H1 (cell line): Measurements from ENCODE around the gene PLCB1. TPM values are rescaled to one million over a fixed set of nuclear protein-coding genes. Genes with fewer than 3 reads are reported as not detected.

ENCODE experiments used
- CTCF ChIA-PET: fragments of 300-600 bp; sonication (Branson Sonifier 250); formaldehyde crosslinking; loops from one replicate; lab custom pipeline; 2021; ENCODE audit not compliant: partially characterized antibody; lab: Charles Lee
- POLR2A ChIA-PET: fragments of 300-600 bp; sonication (Branson Sonifier 250); formaldehyde crosslinking; loops from one replicate; lab custom pipeline; 2021; ENCODE audit warnings: inconsistent platforms; ENCODE audit not compliant: partially characterized antibody; lab: Charles Lee
- DNase-seq, 2 experiments: peaks; one replicate each; pipeline versions ENCODE4 v3.0.0 to v3.0.0-alpha.2; 2010 to 2022; ENCODE audit warnings: low spot score in 2 of 2, low read depth in 1 of 2, mixed read lengths in 1 of 2
- FAIRE-seq: peaks from 2 replicates; lab custom pipeline; 2011; peaks lifted over from hg19 to GRCh38; lab: Jason Lieb, UNC
- H2AFZ ChIP-seq: 2 replicates; pipeline ENCODE4 v1.8.1; 2012; ENCODE audit warnings: low read length, inconsistent platforms
- H2AK5ac ChIP-seq: 2 replicates; pipeline ENCODE4 v1.6.1; 2013; ENCODE audit warnings: low read depth, low read length
- H2BK120ac ChIP-seq: replicated peaks from 2 replicates; pipeline ENCODE3; 2013; ENCODE audit warnings: low read depth, low read length, inconsistent platforms
- H2BK12ac ChIP-seq: 2 replicates; pipeline ENCODE4 v1.6.1; 2013; ENCODE audit warnings: low read depth, low read length
- H2BK15ac ChIP-seq: 2 replicates; pipeline ENCODE4 v1.6.1; 2013; ENCODE audit warnings: low read length
- H2BK20ac ChIP-seq: 2 replicates; pipeline ENCODE4 v1.6.1; 2013; ENCODE audit warnings: low read length
- H2BK5ac ChIP-seq: 2 replicates; pipeline ENCODE4 v1.6.1; 2013; ENCODE audit warnings: low read depth, low read length
- H3K14ac ChIP-seq: 2 replicates; pipeline ENCODE4 v1.6.1; 2013; ENCODE audit warnings: inconsistent platforms; ENCODE audit not compliant: insufficient read length
- H3K18ac ChIP-seq: 2 replicates; pipeline ENCODE4 v1.6.1; 2013; ENCODE audit warnings: low read length; ENCODE audit errors: extremely low read depth
- H3K23ac ChIP-seq: 2 replicates; pipeline ENCODE4 v1.6.1; 2013; ENCODE audit warnings: inconsistent platforms; ENCODE audit not compliant: insufficient read length
- H3K23me2 ChIP-seq: 2 replicates; pipeline ENCODE4 v1.6.1; 2013; ENCODE audit warnings: low read depth, low read length
- H3K27ac ChIP-seq: 2 replicates; pipeline ENCODE4 v1.6.1; 2011; ENCODE audit warnings: low read depth, low read length, inconsistent platforms
- H3K27me3 ChIP-seq, 4 experiments: replicated peaks in 1 of 4; 1 replicate in 1 of 4; 2 replicates in 3 of 4; pipeline versions ENCODE4 v1.6.1 to v1.8.1; 2011 to 2013; ENCODE audit warnings: low read length in 3 of 4, mild to moderate bottlenecking in 3 of 4, inconsistent platforms in 2 of 4, mixed read lengths in 2 of 4, moderate library complexity in 1 of 4; ENCODE audit not compliant: control insufficient read depth in 3 of 4, insufficient read depth in 3 of 4; ENCODE audit errors: extremely low read depth in 1 of 4
- H3K36me3 ChIP-seq, 4 experiments: 2 replicates each; pipeline versions ENCODE4 v1.6.1 to v1.8.1; 2011 to 2013; ENCODE audit warnings: mild to moderate bottlenecking in 4 of 4, low read length in 3 of 4, moderate library complexity in 2 of 4, control low read depth in 1 of 4, inconsistent platforms in 1 of 4; ENCODE audit not compliant: insufficient read depth in 4 of 4, control insufficient read depth in 2 of 4
- H3K4ac ChIP-seq: replicated peaks from 2 replicates; pipeline ENCODE3; 2013; ENCODE audit warnings: low read length, low read depth, mixed read lengths, inconsistent platforms; ENCODE audit not compliant: insufficient read length
- H3K4me1 ChIP-seq, 4 experiments: replicated peaks in 1 of 4; 1 replicate in 1 of 4; 2 replicates in 3 of 4; pipeline versions ENCODE4 v1.6.1 to v1.8.1; 2011 to 2013; ENCODE audit warnings: low read length in 3 of 4, inconsistent platforms in 2 of 4, mixed read lengths in 1 of 4; ENCODE audit not compliant: insufficient read depth in 4 of 4, control insufficient read depth in 3 of 4
- H3K4me2 ChIP-seq, 2 experiments: 2 replicates each; pipeline versions ENCODE4 v1.6.1 to v1.8.1; 2011 to 2013; ENCODE audit warnings: low read depth in 2 of 2, low read length in 2 of 2, control low read depth in 1 of 2, inconsistent platforms in 1 of 2, mild to moderate bottlenecking in 1 of 2; ENCODE audit not compliant: insufficient read depth in 1 of 2
- H3K4me3 ChIP-seq, 4 experiments: fragments of 200-600, 300-600 bp in 1 of 4; sonication (generic), shearing (Covaris generic), sonication (Bioruptor Twin) in 1 of 4; 2 replicates each; pipeline versions ENCODE4 v1.5.1 to v1.8.1; 2011 to 2016; ENCODE audit warnings: low read length in 4 of 4, low read depth in 3 of 4, control low read depth in 2 of 4, inconsistent platforms in 2 of 4, mild to moderate bottlenecking in 2 of 4, mixed read lengths in 1 of 4, moderate library complexity in 1 of 4; ENCODE audit not compliant: insufficient read depth in 2 of 4; ENCODE audit errors: extremely low read depth in 1 of 4
- H3K56ac ChIP-seq: replicated peaks from 2 replicates; pipeline ENCODE3; 2013; ENCODE audit warnings: low read depth, mild to moderate bottlenecking, mixed read lengths, low read length, inconsistent platforms; ENCODE audit not compliant: insufficient read length
- H3K79me1 ChIP-seq: 2 replicates; pipeline ENCODE4 v1.6.1; 2013; ENCODE audit warnings: low read depth, low read length, control low read depth
- H3K79me2 ChIP-seq, 2 experiments: 2 replicates each; pipeline versions ENCODE4 v1.6.1 to v1.8.1; 2012 to 2013; ENCODE audit warnings: low read length in 2 of 2, mild to moderate bottlenecking in 2 of 2, inconsistent platforms in 1 of 2; ENCODE audit not compliant: insufficient read depth in 2 of 2, control insufficient read depth in 1 of 2
- H3K9ac ChIP-seq, 4 experiments: replicated peaks in 1 of 4; 1 replicate in 1 of 4; 2 replicates in 3 of 4; pipeline versions ENCODE4 v1.6.1 to v1.8.1; 2011 to 2013; ENCODE audit warnings: low read depth in 3 of 4, low read length in 3 of 4, control low read depth in 2 of 4, mild to moderate bottlenecking in 2 of 4, moderate library complexity in 2 of 4, inconsistent platforms in 1 of 4; ENCODE audit errors: extremely low read depth in 1 of 4
- H3K9me3 ChIP-seq, 2 experiments: 2 replicates each; pipeline versions ENCODE4 v1.6.1 to v1.8.1; 2012 to 2013; ENCODE audit warnings: mild to moderate bottlenecking in 2 of 2, moderate library complexity in 2 of 2, control low read depth in 1 of 2, inconsistent platforms in 1 of 2, low read depth in 1 of 2, low read length in 1 of 2, mixed read lengths in 1 of 2; ENCODE audit not compliant: insufficient read depth in 2 of 2
- H4K20me1 ChIP-seq, 2 experiments: replicated peaks in 1 of 2; 2 replicates each; pipeline versions ENCODE3 to v1.8.1; 2011 to 2013; ENCODE audit warnings: inconsistent platforms in 2 of 2, low read length in 2 of 2, mild to moderate bottlenecking in 1 of 2; ENCODE audit not compliant: insufficient read depth in 2 of 2, control insufficient read depth in 1 of 2
- H4K5ac ChIP-seq: 2 replicates; pipeline ENCODE4 v1.6.1; 2013; ENCODE audit warnings: low read length, low read depth, mixed read lengths, inconsistent platforms; ENCODE audit not compliant: insufficient read length
- H4K8ac ChIP-seq: 2 replicates; pipeline ENCODE4 v1.8.0; 2013; ENCODE audit warnings: mild to moderate bottlenecking, moderate library complexity, low read length, inconsistent platforms; ENCODE audit not compliant: insufficient read depth; ENCODE audit errors: extremely low read depth
- H4K91ac ChIP-seq: replicated peaks from 2 replicates; pipeline ENCODE3; 2013; ENCODE audit warnings: low read length, mixed read lengths, inconsistent platforms; ENCODE audit not compliant: insufficient read length
- ASH2L ChIP-seq: fragments of 200-600, 300-600 bp; sonication (generic); IDR thresholded peaks from one replicate; pipeline ENCODE4 v1.7.1; 2017; ENCODE audit warnings: low read length
- ATF2 ChIP-seq: IDR thresholded peaks from 2 replicates; pipeline ENCODE4 v1.6.1; 2012; ENCODE audit warnings: low read length, inconsistent platforms
- CEBPB ChIP-seq: IDR thresholded peaks from 2 replicates; pipeline ENCODE4 v1.6.1; 2012; ENCODE audit warnings: low read depth, low read length
- CREB1 ChIP-seq: IDR thresholded peaks from 2 replicates; pipeline ENCODE4 v1.6.1; 2012; ENCODE audit warnings: inconsistent platforms
- MAFK ChIP-seq: IDR thresholded peaks from 2 replicates; pipeline ENCODE4 v1.6.1; 2012; ENCODE audit warnings: low read depth, mild to moderate bottlenecking, improper control_type of control experiment, low read length
- NANOG ChIP-seq: IDR thresholded peaks from 2 replicates; pipeline ENCODE4 v1.6.1; 2011; ENCODE audit warnings: low read length, low read depth, mild to moderate bottlenecking, inconsistent platforms; ENCODE audit not compliant: insufficient read depth, poor library complexity, severe bottlenecking
- NRF1 ChIP-seq: IDR thresholded peaks from 2 replicates; pipeline ENCODE4 v1.6.1; 2011; ENCODE audit warnings: mild to moderate bottlenecking, low read depth, low read length, improper control_type of control experiment
- RFX5 ChIP-seq: IDR thresholded peaks from 2 replicates; pipeline ENCODE4 v1.6.1; 2011; ENCODE audit warnings: low read depth, low read length, improper control_type of control experiment, borderline replicate concordance
- RNF2 ChIP-seq: fragments of 200-900, 300-1000 bp; sonication (generic); IDR thresholded peaks from 2 replicates; pipeline ENCODE4 v1.7.1; 2016; ENCODE audit warnings: borderline replicate concordance, low read depth, mild to moderate bottlenecking, antibody characterized with exemption, low read length; ENCODE audit not compliant: poor library complexity, severe bottlenecking; ENCODE audit errors: missing control alignments
- SP2 ChIP-seq: IDR thresholded peaks from 2 replicates; pipeline ENCODE4 v1.6.1; 2012; ENCODE audit warnings: mild to moderate bottlenecking, low read length, inconsistent platforms
- SUZ12 ChIP-seq: fragments of 200-600 bp; sonication (generic); IDR thresholded peaks from 2 replicates; pipeline ENCODE4 v1.6.1; 2012; ENCODE audit warnings: mild to moderate bottlenecking, inconsistent platforms, low read length, moderate library complexity, mixed read lengths
- TCF12 ChIP-seq: IDR thresholded peaks from 2 replicates; pipeline ENCODE4 v1.6.1; 2011; ENCODE audit warnings: low read depth, mild to moderate bottlenecking, low read length
- polyA plus RNA-seq, 7 experiments: library from polyadenylated mRNA; depleted of rRNA in 3 of 7; stranded (reverse) in 5 of 7; unstranded in 2 of 7; fragments of >200 nt in 5 of 7; fragments of 200-250 nt in 2 of 7; gene quantifications; 1 replicate in 5 of 7; 2 replicates in 1 of 7; 4 replicates in 1 of 7; pipeline versions ENCODE4 v1.2.1 to v1.2.3, GENCODE V29; 2011 to 2013; ENCODE audit warnings: missing spikeins in 2 of 7, mixed read lengths in 2 of 7
- total RNA-seq: library from RNA; stranded (reverse); fragmentation: NEBNext Ultra II Directional; extraction: Animal tissue kit (Norgen Biotek cat#: 25700); gene quantifications from 2 replicates; pipeline ENCODE4 v1.2.1, GENCODE V29; 2021

Gene PLCB1
- total and polyA plus RNA-seq, 2 of the 8 experiments (the other 6 are each of a cell fraction or from before 2014, with no cell fraction given) = 2.6 to 9.1 TPM

GRCh38 chr20:8735674-8736073 lies 603.6 kb downstream of the PLCB1 start:
- H2BK120ac ChIP-seq = no peak overlapping the region
- no peak overlapping the region for H2BK12ac ChIP-seq
- H3K4me3 ChIP-seq = no peak overlapping the region
- no peak for DNase-seq
- H2BK15ac ChIP-seq = no peak overlapping the region
- no peak overlapping the region for H3K56ac ChIP-seq
- no peak overlapping the region for H3K27ac ChIP-seq
- no peak overlapping the region for H4K8ac ChIP-seq
- no peaks in the 10 kb centered on the region for H3K4me1 ChIP-seq
- FAIRE-seq = no peak
- H3K27me3 ChIP-seq = no peaks in the 10 kb centered on the region
- no peaks in the 10 kb centered on the region for H3K79me2 ChIP-seq
- H3K4ac ChIP-seq = no peak overlapping the region
- H2BK5ac ChIP-seq = no peak overlapping the region
- H3K9me3 ChIP-seq = no peaks in the 10 kb centered on the region
- ChIA-PET CTCF (interaction anchor here (2.3 kb wide), 1 partner anchor 14 kb away, joined by 14 read pairs; no protein-coding TSS in a partner anchor), POLR2A (no interaction called here)
- H3K4me2 ChIP-seq = no peak overlapping the region
- H3K9ac ChIP-seq = no peak overlapping the region
- H4K20me1 ChIP-seq = no peaks in the 10 kb centered on the region
- H2BK20ac ChIP-seq = no peak overlapping the region
- H4K5ac ChIP-seq = no peak overlapping the region
- H3K36me3 ChIP-seq = peaks cover 0 to 2% (median 0%) of the 10 kb centered on the region in 4 experiments; a peak in 1 of 8 replicates
- no peak overlapping the region for H2AK5ac ChIP-seq
- no peak overlapping the region for H3K14ac ChIP-seq
- no peaks in the 10 kb centered on the region for H3K23me2 ChIP-seq
- no peak overlapping the region for H3K18ac ChIP-seq
- H3K79me1 ChIP-seq = no peaks in the 10 kb centered on the region
- H4K91ac ChIP-seq = no peak overlapping the region
- no peak overlapping the region for H2AFZ ChIP-seq
- no peak overlapping the region for H3K23ac ChIP-seq
- TF ChIP-seq NRF1 (no peak), RFX5 (no peak), RNF2 (no peak), SUZ12 (no peak), SP2 (no peak), MAFK (no peak), ATF2 (no peak), ASH2L (no peak), NANOG (no peak), CREB1 (no peak), TCF12 (no peak), CEBPB (no peak)
